Activated gamma-delta T cell (primary cell): ENCODE data around the gene TBPL2.
"Not testable (repeated sequence)": the region's sequence is repeated elsewhere in the genome, so short reads cannot be mapped to it uniquely, and the experiment has no call there.

Experiments
- DNase-seq: peaks from one replicate; lab custom pipeline; 2025; lab: John Stamatoyannopoulos, UW

TBPL2 gene

GRCh38 chr14:55404173-55404854 is 36.1 kb downstream of the TBPL2 start:
- DNase-seq: no peak

GRCh38 chr14:55401751-55402150 is 38.7 kb downstream of the TBPL2 start:
- DNase-seq: no peak

GRCh38 chr14:55399852-55400251 is 40.6 kb downstream of the TBPL2 start:
- DNase-seq: no peak

GRCh38 chr14:55399183-55399582 is 41.2 kb downstream of the TBPL2 start:
- no peak for DNase-seq

- no peak for DNase-seq
These were observed 41.7 kb downstream of the TBPL2 start for GRCh38 chr14:55398679-55399078.

- no peak for DNase-seq
These were observed 51.1 kb downstream of the TBPL2 start for GRCh38 chr14:55389330-55389729.

GRCh38 chr14:55388160-55388559 is 52.3 kb downstream of the TBPL2 start:
- DNase-seq: no peak

- no peak for DNase-seq
These were observed 53.3 kb downstream of the TBPL2 start for GRCh38 chr14:55387121-55387520.

GRCh38 chr14:55386037-55386808 is 54.2 kb downstream of the TBPL2 start:
- DNase-seq: no peak

- DNase-seq: no peak
These were observed 55.9 kb downstream of the TBPL2 start for GRCh38 chr14:55384536-55384935.

- no peak for DNase-seq
These were observed 56.8 kb downstream of the TBPL2 start for GRCh38 chr14:55383541-55384140.

- not testable (repeated sequence) for DNase-seq
These were observed 57.4 kb downstream of the TBPL2 start for GRCh38 chr14:55383056-55383466.

GRCh38 chr14:55382483-55382882 is 57.9 kb downstream of the TBPL2 start:
- no peak for DNase-seq

GRCh38 chr14:55381561-55381960 is 58.9 kb downstream of the TBPL2 start:
- no peak for DNase-seq

GRCh38 chr14:55381040-55381439 is 59.4 kb downstream of the TBPL2 start:
- no peak for DNase-seq

GRCh38 chr14:55377236-55377635 is 63.2 kb downstream of the TBPL2 start:
- DNase-seq: no peak

GRCh38 chr14:55374771-55375170 is 65.6 kb downstream of the TBPL2 start:
- no peak for DNase-seq

GRCh38 chr14:55373784-55374705 is 66.4 kb downstream of the TBPL2 start:
- DNase-seq: no peak

GRCh38 chr14:55372825-55373224 is 67.6 kb downstream of the TBPL2 start:
- DNase-seq: no peak

- no peak for DNase-seq
These were observed 68.0 kb downstream of the TBPL2 start for GRCh38 chr14:55372423-55372822.

- DNase-seq: no peak
These were observed 69.4 kb downstream of the TBPL2 start for GRCh38 chr14:55370883-55371455.

GRCh38 chr14:55366271-55366670 is 74.1 kb downstream of the TBPL2 start:
- no peak for DNase-seq
